ENCODE measurements around the gene DAPK1.

Gene DAPK1

DNA sequence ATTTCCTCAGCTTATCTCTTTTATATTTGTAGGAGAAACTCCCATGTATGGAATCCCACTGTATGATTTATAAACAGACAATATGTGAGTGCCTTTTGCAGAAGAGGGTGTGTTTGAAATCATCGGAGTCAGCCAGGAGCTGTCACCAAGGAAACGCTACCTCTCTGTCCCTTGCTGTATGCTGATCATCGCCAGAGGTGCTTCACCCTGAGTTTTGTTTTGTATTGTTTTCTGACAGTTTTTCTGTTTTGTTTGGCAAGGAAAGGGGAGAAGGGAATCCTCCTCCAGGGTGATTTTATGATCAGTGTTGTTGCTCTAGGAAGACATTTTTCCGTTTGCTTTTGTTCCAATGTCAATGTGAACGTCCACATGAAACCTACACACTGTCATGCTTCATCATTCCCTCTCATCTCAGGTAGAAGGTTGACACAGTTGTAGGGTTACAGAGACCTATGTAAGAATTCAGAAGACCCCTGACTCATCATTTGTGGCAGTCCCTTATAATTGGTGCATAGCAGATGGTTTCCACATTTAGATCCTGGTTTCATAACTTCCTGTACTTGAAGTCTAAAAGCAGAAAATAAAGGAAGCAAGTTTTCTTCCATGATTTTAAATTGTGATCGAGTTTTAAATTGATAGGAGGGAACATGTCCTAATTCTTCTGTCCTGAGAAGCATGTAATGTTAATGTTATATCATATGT is 210.3 kb downstream of the DAPK1 start:
- DNase-seq (ENCODE audit: low read depth in 2 of 3, low spot score in 2 of 3): no peak

DNA sequence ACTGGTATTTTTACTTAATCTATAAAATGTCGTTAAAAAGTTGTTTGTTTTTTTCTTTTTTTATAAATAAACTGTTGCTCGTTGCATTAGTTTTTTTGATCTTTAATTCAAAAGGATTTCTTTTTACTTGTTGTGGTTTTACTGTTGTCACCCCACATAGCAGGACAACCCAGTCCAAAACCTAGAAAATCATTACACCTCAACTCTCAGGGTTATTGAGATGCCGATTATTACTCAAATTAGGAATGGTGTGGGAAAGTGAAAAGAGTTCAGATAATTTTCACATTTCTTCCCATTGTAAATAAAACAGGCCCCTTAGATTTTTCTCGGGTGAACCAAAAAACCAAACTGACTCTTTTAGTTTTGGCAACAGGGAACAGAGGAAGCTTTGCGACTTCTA is 210.9 kb downstream of the DAPK1 start:
- DNase-seq (ENCODE audit: low read depth in 2 of 3, low spot score in 2 of 3): no peak

DNA sequence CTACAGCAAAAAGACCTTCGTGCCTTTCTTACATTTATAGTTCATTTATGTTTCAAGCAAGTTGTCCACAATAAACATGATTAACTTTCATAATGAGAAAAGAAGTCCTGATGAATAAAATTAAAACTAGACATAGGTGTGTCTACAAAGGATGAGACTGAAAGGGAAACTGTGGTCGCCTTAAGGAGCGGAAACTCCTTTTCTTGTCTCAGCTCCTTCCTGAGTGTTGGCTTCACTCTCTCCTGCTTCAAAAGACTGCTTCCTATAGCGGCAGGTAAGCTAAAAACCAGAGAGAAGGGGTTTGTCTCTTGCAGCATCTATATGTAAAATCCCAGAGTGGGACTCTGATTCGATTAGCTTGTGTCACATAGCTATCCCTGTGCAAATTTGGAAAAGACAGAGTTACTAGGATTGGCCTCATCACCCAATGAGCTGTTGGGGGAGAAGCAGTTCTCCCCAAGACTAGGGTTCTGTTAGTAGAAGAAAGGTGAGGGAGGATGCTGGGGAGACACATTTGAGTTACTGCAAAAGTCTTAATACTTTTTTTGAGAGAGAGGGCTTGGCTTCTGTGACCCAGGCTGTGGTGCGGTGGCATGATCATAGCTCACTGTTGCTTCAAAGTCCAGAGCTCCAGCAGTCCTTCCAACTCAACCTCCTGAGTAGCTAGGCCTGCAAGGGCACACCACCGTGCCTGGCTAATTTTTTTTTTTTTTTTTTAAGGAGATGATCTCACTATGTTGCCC is 211.5 kb downstream of the DAPK1 start:
- no peak for DNase-seq (ENCODE audit: low read depth in 2 of 3, low spot score in 2 of 3)

DNA sequence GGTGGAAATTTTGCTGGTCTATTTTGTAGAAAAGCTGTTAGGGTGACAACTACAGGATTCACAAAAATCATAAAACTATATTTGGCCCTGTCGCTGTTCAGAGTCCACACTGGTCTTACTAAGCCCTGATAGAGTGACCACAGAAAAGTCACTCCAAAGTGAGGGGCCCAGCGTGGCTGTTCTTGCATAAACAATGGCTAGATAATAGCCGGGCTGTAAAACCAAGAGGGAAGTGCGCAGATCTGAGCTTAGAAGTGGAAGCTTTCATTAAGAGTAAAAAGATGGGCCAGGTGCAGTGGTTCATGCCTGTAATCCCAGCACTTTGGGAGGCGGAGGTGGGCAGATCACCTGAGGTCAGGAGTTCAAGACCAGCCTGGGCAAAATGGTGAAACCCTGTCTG is 212.8 kb downstream of the DAPK1 start:
- no peak for DNase-seq (ENCODE audit: low read depth in 2 of 3, low spot score in 2 of 3)

DNA sequence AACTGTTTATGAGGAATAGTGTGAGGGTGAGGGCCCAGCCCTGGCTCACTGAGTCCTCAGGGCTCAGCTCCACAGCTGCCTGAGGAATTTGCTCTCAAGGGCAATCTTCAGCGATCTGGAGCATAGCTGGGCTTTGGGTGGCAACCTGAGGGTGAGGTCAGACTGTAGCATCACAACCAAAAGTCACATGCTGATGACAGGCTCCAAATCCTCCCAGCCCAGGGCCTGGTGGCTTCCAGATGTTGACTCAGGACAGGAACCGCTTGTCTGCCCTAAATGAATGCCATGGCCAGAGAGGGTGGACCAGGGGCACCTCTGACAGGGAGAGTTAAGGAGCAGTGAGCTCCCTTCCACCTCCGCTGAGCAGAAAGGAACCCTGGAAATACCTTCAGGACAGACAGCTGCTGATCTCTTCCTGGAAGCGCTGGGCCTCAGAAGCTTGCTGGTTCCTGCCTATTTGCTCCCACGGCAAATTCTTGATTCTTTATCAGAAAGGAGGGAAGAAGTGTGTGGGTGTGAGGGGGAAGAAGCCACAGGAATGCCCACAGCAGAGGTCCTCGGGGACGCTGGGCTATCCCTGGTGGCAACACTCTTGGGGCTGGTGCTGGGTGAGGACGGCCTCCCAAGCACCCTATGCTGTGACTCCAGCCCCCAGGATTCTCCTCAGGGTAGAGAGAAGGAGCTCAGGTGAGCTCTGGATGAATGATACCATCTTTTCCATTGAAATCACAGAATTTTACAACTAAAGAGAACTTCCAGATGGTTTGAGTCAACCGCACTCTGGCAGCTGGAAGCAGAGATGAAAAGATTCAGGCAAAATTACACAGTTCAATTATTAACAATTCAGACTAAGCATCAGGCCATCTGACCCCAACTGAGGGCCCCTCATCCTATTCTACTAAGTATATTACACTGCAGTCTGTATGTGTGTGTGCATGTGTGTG is 214.5 kb downstream of the DAPK1 start:
- DNase-seq (ENCODE audit: low read depth in 2 of 3, low spot score in 2 of 3): no peak

DNA sequence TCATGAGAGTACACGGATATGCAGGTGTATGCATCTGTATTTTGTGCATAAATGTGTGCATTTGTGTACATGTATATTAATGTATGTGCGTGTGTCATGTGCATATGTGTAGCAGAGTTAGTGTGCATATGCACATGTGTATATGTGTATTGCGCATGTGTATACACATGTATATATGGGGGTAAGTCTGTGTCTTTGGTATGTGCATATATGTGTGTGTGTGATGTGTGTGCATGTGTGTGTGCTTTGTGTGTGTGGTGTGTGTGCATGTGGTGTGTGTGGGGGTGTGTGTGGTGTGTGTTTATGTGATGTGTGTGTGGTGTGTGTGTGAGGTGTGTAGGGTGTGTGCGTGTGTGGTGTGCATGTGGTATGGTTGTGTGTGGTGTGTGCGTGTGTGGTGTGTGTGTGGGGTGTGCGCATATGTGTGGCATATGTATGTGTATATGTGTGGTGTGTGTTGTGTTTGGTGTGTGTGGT is 215.2 kb downstream of the DAPK1 start:
- DNase-seq (ENCODE audit: low read depth in 2 of 3, low spot score in 2 of 3): no peak

DNA sequence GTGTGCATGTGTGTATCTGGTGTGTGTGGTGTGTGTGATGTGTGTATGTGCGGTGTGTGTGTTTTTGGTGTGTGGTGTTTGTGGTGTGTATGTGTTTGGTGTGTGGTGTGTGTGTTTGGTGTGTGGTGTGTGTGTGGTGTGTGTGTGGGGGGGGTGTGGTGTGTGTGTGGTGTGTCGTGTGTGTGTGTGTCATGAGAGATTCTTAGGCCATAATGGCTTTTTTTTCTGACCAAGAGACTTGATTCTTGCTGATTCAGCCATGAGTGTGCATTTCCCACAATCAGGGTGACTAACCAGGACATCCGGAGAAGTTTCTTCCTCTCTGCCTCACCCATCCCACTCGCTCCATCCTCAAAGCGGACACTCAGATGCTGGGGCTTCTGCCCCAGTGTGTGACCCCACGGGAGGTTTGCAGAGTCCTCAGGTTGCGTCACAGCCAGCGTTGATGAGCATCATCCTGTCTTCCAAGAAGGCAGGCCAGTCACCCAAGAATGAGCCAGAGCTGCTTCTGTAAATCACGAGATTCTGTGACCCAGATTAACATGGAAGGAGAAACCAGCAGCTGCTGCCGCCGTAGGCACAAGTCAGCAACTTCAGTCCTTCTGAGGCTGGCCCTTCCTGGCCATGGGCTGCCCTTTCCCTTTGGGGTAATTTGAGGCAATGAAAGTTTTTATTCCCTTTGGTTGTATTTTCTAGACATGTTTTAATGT is 215.8 kb downstream of the DAPK1 start:
- no peak for DNase-seq (ENCODE audit: low read depth in 2 of 3, low spot score in 2 of 3)

DNA sequence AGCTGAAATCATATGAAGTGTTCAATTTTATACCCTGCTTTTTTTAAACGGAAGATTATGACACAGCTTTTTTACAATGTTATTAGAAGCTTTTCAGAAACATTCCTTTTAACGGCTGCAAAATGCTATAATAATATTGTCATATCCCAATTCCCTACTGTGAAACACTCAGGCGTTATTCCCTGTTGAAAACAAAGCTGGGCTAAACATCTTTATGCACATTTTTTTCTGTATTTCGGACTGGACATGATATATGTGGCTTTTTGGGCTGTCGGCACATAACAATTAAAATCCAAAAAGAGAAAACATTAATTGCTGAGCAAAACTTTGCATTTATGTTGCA is 216.3 kb downstream of the DAPK1 start:
- DNase-seq (ENCODE audit: low read depth in 2 of 3, low spot score in 2 of 3): no peak

DNA sequence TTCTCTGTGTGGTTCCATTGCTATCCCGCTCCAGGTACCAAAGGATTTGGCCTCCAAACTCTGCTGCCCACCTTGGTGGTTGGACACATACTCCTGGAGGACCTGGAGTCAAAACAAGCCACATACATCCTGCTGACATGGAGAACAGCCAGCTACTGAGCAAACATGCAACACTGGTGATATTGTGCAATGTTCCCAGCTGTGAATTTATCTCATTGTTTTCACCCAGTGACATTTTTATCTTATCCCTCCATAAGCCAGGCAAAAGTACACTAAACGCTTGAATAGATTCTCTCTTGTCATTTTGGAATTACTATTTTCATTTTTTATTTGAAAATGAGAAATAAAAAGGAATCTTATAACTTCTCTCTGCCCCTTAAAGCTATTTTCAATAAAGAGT is 217.2 kb downstream of the DAPK1 start:
- no peak for DNase-seq (ENCODE audit: low read depth in 2 of 3, low spot score in 2 of 3)

DNA sequence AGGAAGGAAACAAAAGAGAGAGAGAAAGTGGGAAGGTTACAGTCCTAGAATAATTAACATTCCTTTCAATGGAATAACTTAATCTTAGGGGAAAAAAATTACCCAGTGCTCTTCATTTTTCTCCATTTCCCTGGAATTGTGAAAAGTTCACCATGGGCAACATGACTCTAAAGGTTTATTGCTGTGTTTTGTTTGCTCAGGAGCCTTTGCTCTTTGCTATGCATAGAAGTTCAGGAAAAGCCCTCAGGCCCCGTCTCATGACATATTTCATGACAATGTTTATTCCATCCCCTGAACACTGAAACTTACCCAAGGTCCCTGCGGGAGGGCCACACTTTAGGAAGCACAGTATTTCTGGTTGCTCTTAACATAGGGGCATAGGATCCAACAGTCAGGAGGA is 218.5 kb downstream of the DAPK1 start:
- no peak for DNase-seq (ENCODE audit: low read depth in 2 of 3, low spot score in 2 of 3)

DNA sequence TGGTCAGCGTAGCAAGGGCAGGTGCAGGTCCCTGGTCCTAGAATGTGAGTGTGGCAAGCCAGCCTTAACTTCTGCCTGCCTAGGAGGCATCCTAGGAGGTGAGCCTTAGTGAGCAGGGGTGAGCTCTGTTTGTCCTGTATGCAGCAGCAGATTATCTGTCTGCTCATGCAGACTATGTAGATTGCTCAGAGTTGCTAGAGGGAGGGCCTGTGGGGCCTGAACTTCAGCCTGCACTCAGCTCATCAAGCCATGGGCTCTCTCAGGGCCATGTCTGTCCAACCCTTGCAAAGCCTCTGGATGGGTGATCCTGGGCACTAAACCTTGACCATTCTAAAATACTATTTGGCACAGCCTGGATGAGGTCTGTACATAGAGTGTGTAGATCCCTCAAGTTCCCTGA is 219.8 kb downstream of the DAPK1 start:
- DNase-seq (ENCODE audit: low read depth in 2 of 3, low spot score in 2 of 3): no peak

DNA sequence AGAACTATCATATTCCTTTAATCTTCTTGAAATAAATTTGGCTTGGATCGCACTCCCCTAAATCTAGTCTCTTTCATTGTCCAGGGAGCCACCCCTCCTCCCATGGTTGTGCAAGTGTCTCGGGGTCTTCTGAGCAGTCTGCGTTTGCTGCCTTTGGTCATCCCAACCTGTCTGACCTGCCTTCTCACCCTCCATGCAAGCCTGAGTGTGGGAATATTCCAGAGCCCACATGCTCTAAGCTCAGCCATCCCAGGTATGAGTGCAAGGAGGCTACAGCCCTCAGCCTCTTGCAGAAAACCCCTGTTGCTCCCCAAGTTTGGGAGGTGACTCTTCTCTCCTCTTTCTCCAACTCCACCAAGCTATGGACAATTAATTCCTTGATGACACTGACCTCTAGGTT is 220.6 kb downstream of the DAPK1 start:
- no peak for DNase-seq (ENCODE audit: low read depth in 2 of 3, low spot score in 2 of 3)

DNA sequence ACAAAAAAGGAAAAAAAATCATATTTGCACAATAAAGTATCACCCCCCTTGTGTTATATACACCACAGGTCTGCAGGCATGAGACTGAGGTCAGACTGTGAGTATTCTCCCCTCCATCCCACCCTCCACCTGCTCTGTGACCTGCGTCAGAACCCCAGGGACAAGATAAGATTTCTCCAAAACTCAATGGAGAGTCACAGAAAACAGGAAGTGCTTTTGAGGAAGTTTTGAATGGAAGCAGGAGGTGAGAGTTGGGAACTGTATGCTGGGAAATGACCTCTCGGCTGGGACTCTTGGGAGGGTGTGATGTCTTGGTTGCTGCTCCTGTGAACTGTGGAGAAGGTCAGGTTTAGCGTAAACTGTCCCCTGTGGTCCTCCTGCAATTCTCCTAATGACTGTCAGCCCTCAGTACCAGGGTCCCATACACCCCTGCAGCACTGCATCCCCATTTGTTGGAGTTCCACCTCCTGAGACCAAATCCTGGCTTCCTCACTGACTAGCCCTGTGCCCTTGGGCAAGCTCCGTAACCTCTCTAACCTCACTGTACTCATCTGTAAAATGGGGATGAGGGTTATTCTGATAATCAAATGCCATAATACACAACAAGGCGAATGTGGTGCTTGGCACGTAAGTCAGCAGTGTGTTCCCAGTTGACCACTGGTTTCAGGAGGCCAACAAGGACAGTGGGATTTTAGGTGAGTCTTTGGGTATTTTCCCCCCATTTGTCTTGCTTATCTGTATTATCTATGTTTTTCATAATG is 221.4 kb downstream of the DAPK1 start:
- no peak for DNase-seq (ENCODE audit: low read depth in 2 of 3, low spot score in 2 of 3)

DNA sequence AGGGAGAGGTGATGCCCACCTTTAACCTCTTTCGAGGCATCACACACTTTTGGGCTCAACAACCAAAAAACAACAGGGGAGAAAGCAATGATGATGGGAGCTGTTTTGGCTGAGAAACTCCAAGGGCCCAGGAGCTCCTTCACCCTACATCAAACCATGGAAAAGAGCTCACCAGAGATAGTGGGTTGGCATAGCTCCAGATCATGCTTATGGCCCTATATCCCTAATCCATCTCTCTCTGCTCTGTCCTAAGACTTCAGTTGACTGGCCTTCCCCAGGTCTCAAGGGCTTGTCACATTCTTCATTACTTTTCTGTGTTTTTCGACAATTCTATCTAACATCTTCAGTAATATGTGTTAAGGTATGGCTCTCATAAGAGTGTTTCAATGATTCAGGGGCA is 222.5 kb downstream of the DAPK1 start:
- no peak for DNase-seq (ENCODE audit: low read depth in 2 of 3, low spot score in 2 of 3)

DNA sequence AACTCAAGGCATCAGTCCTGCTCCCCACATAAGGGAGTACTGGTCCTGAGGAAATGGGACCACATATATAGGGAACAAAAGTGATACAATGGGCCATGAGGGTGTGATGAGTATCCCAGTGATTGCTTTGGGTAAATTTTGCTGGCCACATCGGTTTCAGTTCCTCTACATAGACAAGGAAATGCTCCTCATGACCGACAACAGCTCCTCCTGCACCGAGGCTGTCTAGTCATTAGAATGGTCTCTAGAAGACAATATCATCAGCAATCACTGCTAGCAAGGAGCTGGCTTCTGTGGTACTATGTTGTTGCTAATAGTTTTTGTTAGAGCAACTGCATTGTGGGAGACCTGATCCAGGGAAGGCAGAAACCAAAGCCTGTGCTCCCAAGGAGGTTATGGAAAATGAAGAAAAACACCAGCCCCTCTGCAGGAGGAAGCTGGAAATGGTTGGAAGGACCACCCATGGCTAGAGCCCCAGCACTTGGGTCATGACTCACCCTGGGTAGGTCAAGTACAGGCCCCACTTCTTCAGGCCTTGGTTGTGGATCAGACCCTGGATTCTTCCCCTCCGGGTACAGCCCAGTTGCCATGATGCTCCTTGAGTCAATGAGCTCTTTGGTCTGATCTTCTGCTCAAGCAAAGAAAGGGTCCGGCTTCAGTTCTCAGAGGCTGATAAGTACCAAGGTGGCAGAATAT is 224.9 kb downstream of the DAPK1 start:
- no peak for DNase-seq (ENCODE audit: low read depth in 2 of 3, low spot score in 2 of 3)

DNA sequence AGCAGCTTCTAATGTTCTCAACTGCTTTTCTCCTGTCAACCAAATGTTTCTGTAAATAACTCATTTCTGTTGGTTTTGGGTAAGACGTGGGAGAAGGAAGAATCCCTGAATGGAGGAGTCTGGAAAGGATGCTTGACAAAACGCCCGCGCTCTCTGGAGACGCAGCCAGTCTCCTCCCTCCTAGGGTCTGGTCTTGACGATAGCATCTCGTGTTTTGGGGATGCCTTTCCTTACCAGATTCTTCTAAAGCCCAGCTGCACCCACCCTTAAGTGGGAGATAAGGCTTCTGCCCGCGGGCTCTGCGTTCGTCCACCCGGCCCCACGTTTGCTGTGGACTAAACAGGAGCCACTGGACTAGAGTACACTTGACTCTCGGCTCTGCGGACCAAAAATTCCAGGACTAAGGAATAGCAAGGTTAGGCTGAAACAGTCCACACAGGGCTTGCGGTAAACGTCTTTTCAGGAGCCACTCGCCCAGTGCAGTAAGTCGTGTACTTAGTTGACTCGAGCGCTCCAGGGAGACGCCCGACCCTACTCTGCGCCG is 227.8 kb downstream of the DAPK1 start:
- no peak for DNase-seq (ENCODE audit: low read depth in 2 of 3, low spot score in 2 of 3)

DNA sequence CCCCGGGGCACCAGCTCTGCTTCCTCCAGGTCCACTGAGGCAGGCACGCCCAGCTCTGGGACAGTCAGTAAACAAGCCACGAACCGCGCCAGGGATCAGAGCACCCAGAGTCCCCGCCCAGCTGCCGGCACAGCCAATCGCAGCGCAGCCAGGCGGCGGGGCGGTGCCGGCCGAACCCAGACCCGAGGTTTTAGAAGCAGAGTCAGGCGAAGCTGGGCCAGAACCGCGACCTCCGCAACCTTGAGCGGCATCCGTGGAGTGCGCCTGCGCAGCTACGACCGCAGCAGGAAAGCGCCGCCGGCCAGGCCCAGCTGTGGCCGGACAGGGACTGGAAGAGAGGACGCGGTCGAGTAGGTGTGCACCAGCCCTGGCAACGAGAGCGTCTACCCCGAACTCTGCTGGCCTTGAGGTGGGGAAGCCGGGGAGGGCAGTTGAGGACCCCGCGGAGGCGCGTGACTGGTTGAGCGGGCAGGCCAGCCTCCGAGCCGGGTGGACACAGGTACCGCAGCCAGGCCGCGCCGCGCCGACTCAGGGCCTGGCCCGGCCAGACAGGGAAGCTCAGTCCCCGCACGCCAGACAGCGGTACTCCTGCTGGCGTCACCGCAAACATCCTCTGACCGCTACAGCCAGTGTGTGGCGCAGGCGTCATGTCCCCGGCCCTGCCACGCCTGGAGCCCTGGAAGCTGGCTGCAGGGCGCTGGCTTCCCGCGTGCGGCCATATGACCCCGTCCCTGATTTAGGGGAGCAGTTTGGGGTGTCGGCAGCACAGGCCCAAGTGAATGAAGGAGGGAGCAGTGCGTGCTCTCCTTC is 228.4 kb downstream of the DAPK1 start, which contains the start of gene CTSL:
CTSL (plus strand) TSS at position 220 of the 810 bp plus-strand sequence. CDS start 1,485 bp downstream, outside the sequence.
- peak in 1 of 3 experiments; percentile 13 for DNase-seq (ENCODE audit: low read depth in 2 of 3, low spot score in 2 of 3)

DNA sequence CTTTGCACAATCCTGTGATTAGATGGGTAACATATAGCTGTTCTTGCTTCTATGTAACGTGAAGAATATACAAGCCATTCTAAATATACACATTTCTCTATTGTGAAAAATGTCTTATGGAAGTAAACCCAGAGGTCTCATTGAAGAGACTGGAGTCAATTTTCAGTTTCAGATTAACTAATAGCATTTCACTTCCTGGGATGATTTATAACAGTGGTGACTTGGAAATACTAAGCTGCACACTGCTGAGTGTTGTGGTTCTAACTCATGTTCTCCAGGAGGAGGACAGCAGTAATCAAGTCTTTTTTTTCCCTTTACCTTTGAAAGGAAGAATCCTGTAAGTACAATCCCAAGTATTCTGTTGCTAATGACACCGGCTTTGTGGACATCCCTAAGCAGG is 231.6 kb downstream of the DAPK1 start:
- DNase-seq (ENCODE audit: low read depth in 2 of 3, low spot score in 2 of 3): no peak

DNA sequence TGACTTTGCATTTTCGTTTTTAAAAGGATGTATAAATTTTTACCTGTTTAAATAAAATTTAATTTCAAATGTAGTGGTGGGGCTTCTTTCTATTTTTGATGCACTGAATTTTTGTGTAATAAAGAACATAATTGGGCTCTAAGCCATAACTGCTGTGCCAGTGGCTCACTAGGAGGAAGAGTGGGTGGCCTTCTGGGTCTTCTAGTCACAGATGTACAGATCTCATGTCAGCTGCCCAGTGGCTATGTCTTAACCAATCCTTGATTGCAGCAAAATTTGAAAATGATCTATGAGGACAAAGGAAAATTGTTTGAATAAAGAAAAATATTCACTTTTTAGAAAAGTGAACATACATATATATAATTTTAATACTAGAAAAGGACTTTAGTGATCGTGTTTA is 233.7 kb downstream of the DAPK1 start:
- DNase-seq (ENCODE audit: low read depth in 2 of 3, low spot score in 2 of 3): no peak
